Breast epithelium (tissue), 3 donors: ENCODE measurements around the gene FBN1.

Experiments used
- CTCF ChIP-seq, 3 donors: fragments of 450-650 bp; IDR thresholded peaks; one replicate each; pipeline ENCODE4 v1.5.1; 2016 to 2017; ENCODE audit warnings: antibody characterized with exemption in 3 of 3, mild to moderate bottlenecking in 3 of 3, moderate library complexity in 3 of 3
- POLR2A ChIP-seq: fragments of 450-650 bp; IDR thresholded peaks from one replicate; pipeline ENCODE4 v1.6.1; 2016; ENCODE audit warnings: antibody characterized with exemption, mild to moderate bottlenecking, moderate library complexity
- POLR2AphosphoS5 ChIP-seq, 3 donors: sonication (generic); formaldehyde crosslinking; IDR thresholded peaks; one replicate each; pipeline ENCODE4 v1.6.1; 2017; ENCODE audit warnings: antibody characterized with exemption in 3 of 3

GRCh38 chr15:48493763-48494225 lies 151.7 kb downstream of the FBN1 start:
- TF ChIP-seq CTCF (IDR thresholded peaks at IDR 0.05) = no peak
- no peak for TF ChIP-seq POLR2AphosphoS5 (IDR thresholded peaks at IDR 0.05)
- no peak for TF ChIP-seq POLR2A
